GM12892 (cell line): Measurements from ENCODE around the gene OLFML2B.

ENCODE experiments used
- POLR2A ChIP-seq: IDR thresholded peaks from 2 replicates; pipeline ENCODE4 v1.6.1; 2011; ENCODE audit warnings: low read depth, low read length, control low read depth
- POLR2AphosphoS5 ChIP-seq: IDR thresholded peaks from 2 replicates; pipeline ENCODE4 v1.6.1; 2011; ENCODE audit warnings: low read depth, low read length, control low read depth

DNA sequence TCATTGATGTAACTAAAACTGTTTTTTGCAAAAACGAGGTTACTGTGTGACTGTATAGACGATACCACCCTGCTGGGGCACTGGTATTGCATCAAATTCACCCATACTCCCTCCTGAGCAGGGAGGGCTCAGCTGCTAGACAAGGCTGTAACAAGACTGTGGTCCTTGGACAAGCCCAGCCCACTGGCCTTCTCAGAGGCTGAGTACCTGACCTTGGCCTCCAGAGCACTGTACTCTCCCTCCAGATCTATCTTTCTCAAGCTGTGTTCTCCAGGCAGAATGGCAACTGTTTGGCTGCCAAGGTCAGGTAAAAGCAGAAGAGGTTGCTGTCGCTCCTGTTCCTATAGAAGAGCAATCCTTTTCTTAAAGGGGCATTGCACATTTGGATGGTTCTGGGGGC is 8.5 kb downstream of the OLFML2B start:
- no peak for TF ChIP-seq POLR2AphosphoS5
- no peak for TF ChIP-seq POLR2A
